Measurements from ENCODE around the gene CDC42BPB.

- no peak for TF ChIP-seq CTCF (conservative IDR thresholded peaks at IDR 0.05; ENCODE audit: low read depth, low read length)
- TF ChIP-seq RAD21 (IDR thresholded peaks at IDR 0.05; ENCODE audit: low read length) = no peak
- TF ChIP-seq POLR2A (IDR thresholded peaks at IDR 0.05; ENCODE audit: low read depth, low read length) = no peak
- TF ChIP-seq BHLHE40 (IDR thresholded peaks at IDR 0.05; ENCODE audit: low read depth, low read length) = no peak
- no peak for TF ChIP-seq SMC3 (IDR thresholded peaks at IDR 0.05; ENCODE audit: low read depth, low read length)
- no peak for TF ChIP-seq USF2 (IDR thresholded peaks at IDR 0.05; ENCODE audit: low read depth, low read length)
- no peak for TF ChIP-seq CHD1 (IDR thresholded peaks at IDR 0.05; ENCODE audit: low read depth, low read length)
- TF ChIP-seq ELK1 (IDR thresholded peaks at IDR 0.05; ENCODE audit: borderline replicate concordance, low read depth, low read length) = no peak
- TF ChIP-seq FOS (IDR thresholded peaks at IDR 0.05; ENCODE audit: low read depth, low read length) = no peak
Measured at GRCh38 chr14:102980409-102980810, 76.9 kb downstream of the CDC42BPB start.
